ENCODE data around the gene NUP98. TPM values are rescaled to one million over a fixed set of nuclear protein-coding genes. Genes with fewer than 3 reads are reported as not detected.

Gene NUP98
- total and polyA plus RNA-seq, 4 donors: 10.9 to 75.0 (median 43.9) TPM

DNA sequence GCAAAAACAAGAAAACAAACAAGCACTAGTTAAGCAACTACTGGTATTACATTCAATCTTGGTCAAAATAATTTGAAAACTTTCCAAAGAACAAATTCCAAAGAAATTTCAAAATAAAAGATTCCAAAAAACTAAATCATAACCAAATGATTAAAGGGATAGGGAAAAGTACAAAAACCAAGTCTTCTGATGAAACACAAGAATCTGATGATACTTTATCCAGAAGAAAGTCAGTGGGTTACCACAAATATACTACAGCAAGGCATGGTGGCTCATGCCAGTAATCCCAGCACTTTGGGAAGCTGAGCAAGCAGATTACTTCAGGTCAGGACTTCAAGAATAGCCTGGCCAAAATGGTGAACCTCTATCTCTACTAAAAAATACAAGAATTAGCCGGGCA is 59.1 kb downstream of the NUP98 start:
- Histone ChIP-seq H3K9ac (ENCODE audit: low read depth in 1 of 2, low read length in 2 of 2) (no peak overlapping the region), H3K27ac (ENCODE audit: low read depth in 1 of 2, low read length in 2 of 2) (no peak overlapping the region), H3K4me3 (ENCODE audit: low read depth in 1 of 3, low read length in 3 of 3) (no peak overlapping the region), H3K27me3 (ENCODE audit: control insufficient read depth in 4 of 4, insufficient read depth in 4 of 4, low read length in 3 of 4) (no peaks in the 10 kb centered on the region), H3K4me1 (ENCODE audit: control insufficient read depth in 4 of 4, insufficient read depth in 4 of 4, low read length in 3 of 4) (peaks cover 0 to 8% (median 5%) of the 10 kb centered on the region in 4 donors), H3K9me3 (ENCODE audit: control insufficient read depth in 4 of 4, low read length in 3 of 4) (no peaks in the 10 kb centered on the region), H3K36me3 (ENCODE audit: control insufficient read depth in 4 of 4, insufficient read depth in 3 of 4, low read depth in 1 of 4, low read length in 3 of 4) (peaks cover 7 to 39% (median 18%) of the 10 kb centered on the region in 4 donors)
- DNase-seq (ENCODE audit: low spot score): no peak
- 89% methylated on average over 1 of the region's 1 CpG for WGBS
- TF ChIP-seq NR2F2 (IDR thresholded peaks at IDR 0.05) (no peak), YY1 (IDR thresholded peaks at IDR 0.05) (no peak), HNF4G (IDR thresholded peaks at IDR 0.05) (no peak), RXRA (IDR thresholded peaks at IDR 0.05) (no peak), RAD21 (IDR thresholded peaks at IDR 0.05) (no peak), GABPA (IDR thresholded peaks at IDR 0.05 in 1 of 2, conservative IDR thresholded peaks at IDR 0.05 in 1 of 2) (no peak), EGR1 (IDR thresholded peaks at IDR 0.05; ENCODE audit: low read depth in 2 of 2) (no peak), SP1 (IDR thresholded peaks at IDR 0.05) (no peak), JUND (IDR thresholded peaks at IDR 0.05) (no peak)
- TF ChIP-seq, protein P1, sequence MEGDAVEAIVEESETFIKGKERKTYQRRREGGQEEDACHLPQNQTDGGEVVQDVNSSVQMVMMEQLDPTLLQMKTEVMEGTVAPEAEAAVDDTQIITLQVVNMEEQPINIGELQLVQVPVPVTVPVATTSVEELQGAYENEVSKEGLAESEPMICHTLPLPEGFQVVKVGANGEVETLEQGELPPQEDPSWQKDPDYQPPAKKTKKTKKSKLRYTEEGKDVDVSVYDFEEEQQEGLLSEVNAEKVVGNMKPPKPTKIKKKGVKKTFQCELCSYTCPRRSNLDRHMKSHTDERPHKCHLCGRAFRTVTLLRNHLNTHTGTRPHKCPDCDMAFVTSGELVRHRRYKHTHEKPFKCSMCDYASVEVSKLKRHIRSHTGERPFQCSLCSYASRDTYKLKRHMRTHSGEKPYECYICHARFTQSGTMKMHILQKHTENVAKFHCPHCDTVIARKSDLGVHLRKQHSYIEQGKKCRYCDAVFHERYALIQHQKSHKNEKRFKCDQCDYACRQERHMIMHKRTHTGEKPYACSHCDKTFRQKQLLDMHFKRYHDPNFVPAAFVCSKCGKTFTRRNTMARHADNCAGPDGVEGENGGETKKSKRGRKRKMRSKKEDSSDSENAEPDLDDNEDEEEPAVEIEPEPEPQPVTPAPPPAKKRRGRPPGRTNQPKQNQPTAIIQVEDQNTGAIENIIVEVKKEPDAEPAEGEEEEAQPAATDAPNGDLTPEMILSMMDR (IDR thresholded peaks at IDR 0.05; ENCODE audit: low read depth, low read length, missing input control): no peak
- TF ChIP-seq, protein P2, sequence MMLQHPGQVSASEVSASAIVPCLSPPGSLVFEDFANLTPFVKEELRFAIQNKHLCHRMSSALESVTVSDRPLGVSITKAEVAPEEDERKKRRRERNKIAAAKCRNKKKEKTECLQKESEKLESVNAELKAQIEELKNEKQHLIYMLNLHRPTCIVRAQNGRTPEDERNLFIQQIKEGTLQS (IDR thresholded peaks at IDR 0.05): no peak
- TF ChIP-seq, protein P3, sequence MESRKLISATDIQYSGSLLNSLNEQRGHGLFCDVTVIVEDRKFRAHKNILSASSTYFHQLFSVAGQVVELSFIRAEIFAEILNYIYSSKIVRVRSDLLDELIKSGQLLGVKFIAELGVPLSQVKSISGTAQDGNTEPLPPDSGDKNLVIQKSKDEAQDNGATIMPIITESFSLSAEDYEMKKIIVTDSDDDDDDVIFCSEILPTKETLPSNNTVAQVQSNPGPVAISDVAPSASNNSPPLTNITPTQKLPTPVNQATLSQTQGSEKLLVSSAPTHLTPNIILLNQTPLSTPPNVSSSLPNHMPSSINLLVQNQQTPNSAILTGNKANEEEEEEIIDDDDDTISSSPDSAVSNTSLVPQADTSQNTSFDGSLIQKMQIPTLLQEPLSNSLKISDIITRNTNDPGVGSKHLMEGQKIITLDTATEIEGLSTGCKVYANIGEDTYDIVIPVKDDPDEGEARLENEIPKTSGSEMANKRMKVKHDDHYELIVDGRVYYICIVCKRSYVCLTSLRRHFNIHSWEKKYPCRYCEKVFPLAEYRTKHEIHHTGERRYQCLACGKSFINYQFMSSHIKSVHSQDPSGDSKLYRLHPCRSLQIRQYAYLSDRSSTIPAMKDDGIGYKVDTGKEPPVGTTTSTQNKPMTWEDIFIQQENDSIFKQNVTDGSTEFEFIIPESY (IDR thresholded peaks at IDR 0.05): no peak
- TF ChIP-seq, protein P4, sequence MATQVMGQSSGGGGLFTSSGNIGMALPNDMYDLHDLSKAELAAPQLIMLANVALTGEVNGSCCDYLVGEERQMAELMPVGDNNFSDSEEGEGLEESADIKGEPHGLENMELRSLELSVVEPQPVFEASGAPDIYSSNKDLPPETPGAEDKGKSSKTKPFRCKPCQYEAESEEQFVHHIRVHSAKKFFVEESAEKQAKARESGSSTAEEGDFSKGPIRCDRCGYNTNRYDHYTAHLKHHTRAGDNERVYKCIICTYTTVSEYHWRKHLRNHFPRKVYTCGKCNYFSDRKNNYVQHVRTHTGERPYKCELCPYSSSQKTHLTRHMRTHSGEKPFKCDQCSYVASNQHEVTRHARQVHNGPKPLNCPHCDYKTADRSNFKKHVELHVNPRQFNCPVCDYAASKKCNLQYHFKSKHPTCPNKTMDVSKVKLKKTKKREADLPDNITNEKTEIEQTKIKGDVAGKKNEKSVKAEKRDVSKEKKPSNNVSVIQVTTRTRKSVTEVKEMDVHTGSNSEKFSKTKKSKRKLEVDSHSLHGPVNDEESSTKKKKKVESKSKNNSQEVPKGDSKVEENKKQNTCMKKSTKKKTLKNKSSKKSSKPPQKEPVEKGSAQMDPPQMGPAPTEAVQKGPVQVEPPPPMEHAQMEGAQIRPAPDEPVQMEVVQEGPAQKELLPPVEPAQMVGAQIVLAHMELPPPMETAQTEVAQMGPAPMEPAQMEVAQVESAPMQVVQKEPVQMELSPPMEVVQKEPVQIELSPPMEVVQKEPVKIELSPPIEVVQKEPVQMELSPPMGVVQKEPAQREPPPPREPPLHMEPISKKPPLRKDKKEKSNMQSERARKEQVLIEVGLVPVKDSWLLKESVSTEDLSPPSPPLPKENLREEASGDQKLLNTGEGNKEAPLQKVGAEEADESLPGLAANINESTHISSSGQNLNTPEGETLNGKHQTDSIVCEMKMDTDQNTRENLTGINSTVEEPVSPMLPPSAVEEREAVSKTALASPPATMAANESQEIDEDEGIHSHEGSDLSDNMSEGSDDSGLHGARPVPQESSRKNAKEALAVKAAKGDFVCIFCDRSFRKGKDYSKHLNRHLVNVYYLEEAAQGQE (IDR thresholded peaks at IDR 0.05): no peak
- TF ChIP-seq, protein P5, sequence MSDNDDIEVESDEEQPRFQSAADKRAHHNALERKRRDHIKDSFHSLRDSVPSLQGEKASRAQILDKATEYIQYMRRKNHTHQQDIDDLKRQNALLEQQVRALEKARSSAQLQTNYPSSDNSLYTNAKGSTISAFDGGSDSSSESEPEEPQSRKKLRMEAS (IDR thresholded peaks at IDR 0.05): no peak

DNA sequence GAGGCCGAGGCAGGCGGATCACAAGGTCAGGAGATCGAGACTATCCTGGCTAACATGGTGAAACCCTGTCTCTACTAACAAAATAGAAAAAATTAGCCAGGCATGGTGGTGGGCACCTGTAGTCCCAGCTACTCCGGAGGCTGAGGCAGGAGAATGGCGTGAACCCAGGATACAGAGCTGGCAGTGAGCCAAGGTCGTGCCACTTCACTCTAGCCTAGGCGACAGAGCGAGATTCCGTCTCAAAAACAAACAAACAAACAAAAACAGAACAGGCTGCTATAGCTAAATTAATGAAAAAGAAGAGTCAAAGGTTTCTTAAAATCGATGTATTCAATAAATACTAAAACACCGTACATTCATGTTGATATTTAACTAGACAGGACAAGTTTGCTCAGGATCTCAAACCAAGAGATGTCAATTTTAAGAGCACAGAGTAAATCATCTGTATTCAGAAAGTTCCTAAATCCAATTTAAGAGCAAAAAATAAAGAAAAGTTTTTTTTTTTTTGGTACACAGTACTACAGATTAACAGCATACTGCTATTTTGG is 59.9 kb downstream of the NUP98 start:
- Histone ChIP-seq H3K27ac (ENCODE audit: low read depth in 1 of 2, low read length in 2 of 2) (no peak overlapping the region), H3K9me3 (ENCODE audit: control insufficient read depth in 4 of 4, low read length in 3 of 4) (no peaks in the 10 kb centered on the region), H3K36me3 (ENCODE audit: control insufficient read depth in 4 of 4, insufficient read depth in 3 of 4, low read depth in 1 of 4, low read length in 3 of 4) (peaks cover 7 to 39% (median 15%) of the 10 kb centered on the region in 4 donors), H3K4me1 (ENCODE audit: control insufficient read depth in 4 of 4, insufficient read depth in 4 of 4, low read length in 3 of 4) (peaks cover 3 to 9% (median 6%) of the 10 kb centered on the region in 4 donors), H3K27me3 (ENCODE audit: control insufficient read depth in 4 of 4, insufficient read depth in 4 of 4, low read length in 3 of 4) (no peaks in the 10 kb centered on the region), H3K9ac (ENCODE audit: low read depth in 1 of 2, low read length in 2 of 2) (no peak overlapping the region), H3K4me3 (ENCODE audit: low read depth in 1 of 3, low read length in 3 of 3) (no peak overlapping the region)
- DNase-seq (ENCODE audit: low spot score): no peak
- TF ChIP-seq HNF4G (IDR thresholded peaks at IDR 0.05) (no peak), SP1 (IDR thresholded peaks at IDR 0.05) (no peak)
- WGBS: 44% methylated on average over 11 of the region's 11 CpGs
